ENCODE data around the gene ZFYVE28. TPM values are rescaled to one million over a fixed set of nuclear protein-coding genes. Genes with fewer than 3 reads are reported as not detected.

ZFYVE28 gene
- total RNA-seq, 1 donor from 2014 or later = 0.39 TPM

GRCh38 chr4:2241410-2242353, 176.8 kb downstream of the ZFYVE28 start, which contains the start of the genes HAUS3 and POLN:
Gene HAUS3 (minus strand): TSS chr4:2242121. CDS start chr4:2240946, 1,175 bp downstream.
Gene POLN (minus strand): TSS chr4:2242121. CDS start chr4:2229231, 12,890 bp downstream.
- H3K36me3 Mint-ChIP-seq = peaks cover 7% of the 10 kb centered on the region
- peak; percentile 99 for DNase-seq (ENCODE audit: low spot score)
- peaks cover 27% of the 10 kb centered on the region for H3F3A ChIP-seq (ENCODE audit: low read depth)
- TF ChIP-seq EZH2 (IDR thresholded peaks at IDR 0.05) (peak; percentile 46), CTCF (IDR thresholded peaks at IDR 0.05) (no peak)
- H3K27ac ChIP-seq = no peak within 1 kb of the TSS
- H3K4me2 ChIP-seq = peak within 1 kb of the TSS; percentile 80
- peaks cover 48% of the 10 kb centered on the region for H3K79me2 ChIP-seq (ENCODE audit: low read depth)
- H3K27me3 Mint-ChIP-seq (ENCODE audit: insufficient read depth, low read depth) = peaks cover 4% of the 10 kb centered on the region
- H3K4me1 ChIP-seq = peaks cover 28% of the 10 kb centered on the region
- no peaks in the 10 kb centered on the region for H3K9me3 ChIP-seq (ENCODE audit: low read depth)
- H3K4me3 ChIP-seq = peak within 1 kb of the TSS; percentile 82
- no peaks in the 10 kb centered on the region for H3K27me3 ChIP-seq
- peaks cover 43% of the 10 kb centered on the region for H4K20me1 ChIP-seq (ENCODE audit: low read depth)
- H3K9me3 Mint-ChIP-seq = no peaks in the 10 kb centered on the region
- H3K4me3 Mint-ChIP-seq = peak within 1 kb of the TSS; percentile 93
- H3K27ac Mint-ChIP-seq = no peak within 1 kb of the TSS
- peak within 1 kb of the TSS; percentile 59 for H3K9ac ChIP-seq
- H3K4me1 Mint-ChIP-seq = peaks cover 44% of the 10 kb centered on the region
- peaks cover 19% of the 10 kb centered on the region for H3K36me3 ChIP-seq
- H2AFZ ChIP-seq (replicated peaks) = peak within 1 kb of the TSS; percentile 60

GRCh38 chr4:2241003-2241402, 177.4 kb downstream of the ZFYVE28 start:
- peak overlapping the region; percentile 93 for H3K4me3 Mint-ChIP-seq
- peak overlapping the region; percentile 59 for H3K9ac ChIP-seq

GRCh38 chr4:2236944-2237666, 181.3 kb downstream of the ZFYVE28 start:
- H3K4me2 ChIP-seq = no peak overlapping the region
- no peaks in the 10 kb centered on the region for H3K27me3 Mint-ChIP-seq (ENCODE audit: insufficient read depth, low read depth)
- H3K36me3 ChIP-seq = peaks cover 24% of the 10 kb centered on the region
- H3K27me3 ChIP-seq = no peaks in the 10 kb centered on the region
- no peak overlapping the region for H2AFZ ChIP-seq (replicated peaks)
- H3K4me1 ChIP-seq = peaks cover 28% of the 10 kb centered on the region
- H4K20me1 ChIP-seq (ENCODE audit: low read depth) = peaks cover 53% of the 10 kb centered on the region
- DNase-seq (ENCODE audit: low spot score) = no peak
- peaks cover 57% of the 10 kb centered on the region for H3K79me2 ChIP-seq (ENCODE audit: low read depth)
- TF ChIP-seq CTCF (IDR thresholded peaks at IDR 0.05) = no peak
- TF ChIP-seq EZH2phosphoT487 (IDR thresholded peaks at IDR 0.05) = no peak
- TF ChIP-seq EZH2 (IDR thresholded peaks at IDR 0.05) = no peak
- no peak overlapping the region for H3K9ac ChIP-seq
- no peak overlapping the region for H3K27ac ChIP-seq
- H3K36me3 Mint-ChIP-seq = peaks cover 3% of the 10 kb centered on the region
- H3F3A ChIP-seq (ENCODE audit: low read depth) = peaks cover 5% of the 10 kb centered on the region
- no peak overlapping the region for H3K4me3 ChIP-seq
- peaks cover 26% of the 10 kb centered on the region for H3K4me1 Mint-ChIP-seq
- H3K9me3 Mint-ChIP-seq = no peaks in the 10 kb centered on the region
- H3K27ac Mint-ChIP-seq = no peak overlapping the region
- H3K9me3 ChIP-seq (ENCODE audit: low read depth) = no peaks in the 10 kb centered on the region
- H3K4me3 Mint-ChIP-seq = no peak overlapping the region

More at GRCh38 chr4:2241003-2241402, 177.4 kb downstream of the ZFYVE28 start:
- Mint-ChIP-seq H3K9me3 (no peaks in the 10 kb centered on the region), H3K27ac (no peak overlapping the region), H3K27me3 (ENCODE audit: insufficient read depth, low read depth) (peaks cover 4% of the 10 kb centered on the region), H3K36me3 (peaks cover 7% of the 10 kb centered on the region), H3K4me1 (peaks cover 44% of the 10 kb centered on the region)
- Histone ChIP-seq H3F3A (ENCODE audit: low read depth) (peaks cover 27% of the 10 kb centered on the region), H3K79me2 (ENCODE audit: low read depth) (peaks cover 48% of the 10 kb centered on the region), H3K4me2 (peak overlapping the region; percentile 80), H2AFZ (replicated peaks) (no peak overlapping the region), H3K4me3 (peak overlapping the region; percentile 82), H3K27ac (no peak overlapping the region), H3K4me1 (peaks cover 28% of the 10 kb centered on the region), H4K20me1 (ENCODE audit: low read depth) (peaks cover 43% of the 10 kb centered on the region), H3K36me3 (peaks cover 19% of the 10 kb centered on the region), H3K27me3 (no peaks in the 10 kb centered on the region), H3K9me3 (ENCODE audit: low read depth) (no peaks in the 10 kb centered on the region)
- DNase-seq (ENCODE audit: low spot score) = no peak
- TF ChIP-seq CTCF (IDR thresholded peaks at IDR 0.05) (no peak), EZH2phosphoT487 (IDR thresholded peaks at IDR 0.05) (no peak), EZH2 (IDR thresholded peaks at IDR 0.05) (no peak)
